A673 (cell line): ENCODE data around the gene TBRG4. TPM values are rescaled to one million over a fixed set of nuclear protein-coding genes. Genes with fewer than 3 reads are reported as not detected.

ENCODE experiments used
- BruUV-seq: library from RNA; stranded (reverse); fragments of 400-500 nt; replicated peaks from 2 replicates; lab custom pipeline; 2021; lab: Mats Ljungman, UMichigan
- CTCF ChIA-PET: fragments of 300-600 bp; sonication (Branson Sonifier 250); formaldehyde crosslinking; loops from one replicate; lab custom pipeline; 2022; ENCODE audit warnings: antibody characterized with exemption; lab: Charles Lee
- POLR2A ChIA-PET: fragments of 300-600 bp; sonication (Branson Sonifier 250); formaldehyde crosslinking; loops from one replicate; lab custom pipeline; 2022; ENCODE audit warnings: antibody characterized with exemption; ENCODE audit not compliant: low non-redundant PET; lab: Charles Lee
- DNase-seq: peaks from one replicate; pipeline ENCODE4 v3.0.0-alpha.2; 2015; ENCODE audit warnings: low spot score
- H3K27ac ChIP-seq: fragments of 200-600 bp; sonication (generic); 2 replicates; pipeline ENCODE4 v1.5.1; 2016; ENCODE audit warnings: mixed run types, low read depth, mild to moderate bottlenecking, mixed read lengths, antibody characterized with exemption, low read length; ENCODE audit not compliant: poor library complexity, severe bottlenecking
- H3K27me3 ChIP-seq: fragments of 200-600 bp; sonication (generic); replicated peaks from 2 replicates; pipeline ENCODE4 v1.6.1; 2017; ENCODE audit warnings: mixed run types, low read depth, mild to moderate bottlenecking, mixed read lengths, antibody characterized with exemption, low read length; ENCODE audit not compliant: insufficient read depth, poor library complexity
- H3K36me3 ChIP-seq: fragments of 200-600 bp; sonication (generic); 2 replicates; pipeline ENCODE4 v1.6.1; 2016; ENCODE audit warnings: mixed run types, mild to moderate bottlenecking, mixed read lengths, antibody characterized with exemption, low read length; ENCODE audit not compliant: insufficient read depth, poor library complexity, severe bottlenecking
- H3K4me1 ChIP-seq: fragments of 200-600 bp; sonication (generic); 2 replicates; pipeline ENCODE4 v1.6.1; 2017; ENCODE audit warnings: mixed run types, mild to moderate bottlenecking, mixed read lengths, antibody characterized with exemption, low read length; ENCODE audit not compliant: insufficient read depth, poor library complexity, severe bottlenecking
- H3K4me3 ChIP-seq: fragments of 200-600 bp; sonication (generic); 2 replicates; pipeline ENCODE4 v1.5.1; 2016; ENCODE audit warnings: low read depth, mixed run types, mild to moderate bottlenecking, mixed read lengths, low read length; ENCODE audit not compliant: poor library complexity, severe bottlenecking
- H3K9me3 ChIP-seq: fragments of 200-600 bp; sonication (generic); 2 replicates; pipeline ENCODE4 v1.6.1; 2016; ENCODE audit warnings: mixed run types, low read depth, mild to moderate bottlenecking, mixed read lengths, antibody characterized with exemption, low read length; ENCODE audit not compliant: poor library complexity, severe bottlenecking
- EZH2 ChIP-seq: fragments of 200-600 bp; sonication (generic); IDR thresholded peaks from 2 replicates; pipeline ENCODE4 v1.6.1; 2017; ENCODE audit warnings: borderline replicate concordance, low read depth, mild to moderate bottlenecking, mixed read lengths, antibody characterized with exemption, low read length; ENCODE audit not compliant: poor library complexity, severe bottlenecking
- intact Hi-C: fragments of 100-400 bp; cut with micrococcal nuclease; formaldehyde crosslinking; loops from one replicate; pipeline ENCODE4 v1.10.0; 2022; ENCODE audit not compliant: unreplicated experiment
- total RNA-seq: library from RNA; stranded (reverse); gene quantifications from 2 replicates; pipeline ENCODE4 v1.2.3, GENCODE V29; 2021
- TF ChIP-seq, protein P1 (sequence below): fragments of 300-800, 200-600 bp; sonication (generic); conservative IDR thresholded peaks from 2 replicates; pipeline ENCODE4 v1.5.1; 2017; ENCODE audit warnings: low read depth, mild to moderate bottlenecking, antibody characterized with exemption, low read length, moderate library complexity, mixed read lengths

TBRG4 gene
- total RNA-seq, 1 experiment from 2014 or later: 136 TPM

DNA sequence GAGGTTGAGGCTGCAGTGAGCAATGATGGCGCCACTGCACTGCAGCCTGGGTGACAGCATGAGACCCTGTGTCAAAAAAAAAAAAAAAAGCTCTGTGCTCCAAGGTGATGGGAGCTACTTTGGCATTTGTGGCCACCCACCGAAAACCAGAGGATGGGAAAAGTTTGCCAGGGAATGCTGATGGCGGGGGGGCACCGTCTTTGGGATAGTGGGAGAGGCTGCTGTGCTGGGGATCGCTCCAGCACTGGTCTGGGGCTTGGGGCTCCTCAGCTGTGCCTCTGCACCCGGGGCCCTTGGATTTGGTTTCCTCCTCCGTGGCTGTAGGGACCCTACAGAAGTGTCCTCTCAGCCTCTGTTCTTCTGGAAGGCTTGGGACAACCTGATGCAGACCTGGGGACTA lies 34.4 kb upstream of the TBRG4 start:
- intact Hi-C loops: no loop called here
- no peak for DNase-seq
- Histone ChIP-seq H3K4me3 (no peak overlapping the region), H3K27me3 (peaks cover 4% of the 10 kb centered on the region), H3K27ac (no peak overlapping the region), H3K4me1 (no peaks in the 10 kb centered on the region), H3K36me3 (no peaks in the 10 kb centered on the region), H3K9me3 (no peaks in the 10 kb centered on the region)
- BruUV-seq: no TSS peak
- ChIA-PET POLR2A (interaction anchor here (1.0 kb wide), 1 partner anchor 8 kb away, joined by 12 read pairs; no protein-coding TSS in a partner anchor), CTCF (no interaction called here)
- TF ChIP-seq, protein P1, sequence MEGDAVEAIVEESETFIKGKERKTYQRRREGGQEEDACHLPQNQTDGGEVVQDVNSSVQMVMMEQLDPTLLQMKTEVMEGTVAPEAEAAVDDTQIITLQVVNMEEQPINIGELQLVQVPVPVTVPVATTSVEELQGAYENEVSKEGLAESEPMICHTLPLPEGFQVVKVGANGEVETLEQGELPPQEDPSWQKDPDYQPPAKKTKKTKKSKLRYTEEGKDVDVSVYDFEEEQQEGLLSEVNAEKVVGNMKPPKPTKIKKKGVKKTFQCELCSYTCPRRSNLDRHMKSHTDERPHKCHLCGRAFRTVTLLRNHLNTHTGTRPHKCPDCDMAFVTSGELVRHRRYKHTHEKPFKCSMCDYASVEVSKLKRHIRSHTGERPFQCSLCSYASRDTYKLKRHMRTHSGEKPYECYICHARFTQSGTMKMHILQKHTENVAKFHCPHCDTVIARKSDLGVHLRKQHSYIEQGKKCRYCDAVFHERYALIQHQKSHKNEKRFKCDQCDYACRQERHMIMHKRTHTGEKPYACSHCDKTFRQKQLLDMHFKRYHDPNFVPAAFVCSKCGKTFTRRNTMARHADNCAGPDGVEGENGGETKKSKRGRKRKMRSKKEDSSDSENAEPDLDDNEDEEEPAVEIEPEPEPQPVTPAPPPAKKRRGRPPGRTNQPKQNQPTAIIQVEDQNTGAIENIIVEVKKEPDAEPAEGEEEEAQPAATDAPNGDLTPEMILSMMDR: no peak

GRCh38 chr7:45143616-45144015 lies 32.1 kb upstream of the TBRG4 start:
- no peak overlapping the region for H3K4me3 ChIP-seq
- H3K27ac ChIP-seq: no peak overlapping the region
- intact Hi-C loops: no loop called here
- no peaks in the 10 kb centered on the region for H3K9me3 ChIP-seq
- H3K27me3 ChIP-seq: peaks cover 4% of the 10 kb centered on the region
- no peaks in the 10 kb centered on the region for H3K4me1 ChIP-seq
- POLR2A ChIA-PET: no interaction called here
- DNase-seq: no peak
- TF ChIP-seq EZH2: no peak
- TF ChIP-seq, protein P1: no peak
- no peaks in the 10 kb centered on the region for H3K36me3 ChIP-seq
- CTCF ChIA-PET: no interaction called here
- BruUV-seq: no TSS peak

DNA sequence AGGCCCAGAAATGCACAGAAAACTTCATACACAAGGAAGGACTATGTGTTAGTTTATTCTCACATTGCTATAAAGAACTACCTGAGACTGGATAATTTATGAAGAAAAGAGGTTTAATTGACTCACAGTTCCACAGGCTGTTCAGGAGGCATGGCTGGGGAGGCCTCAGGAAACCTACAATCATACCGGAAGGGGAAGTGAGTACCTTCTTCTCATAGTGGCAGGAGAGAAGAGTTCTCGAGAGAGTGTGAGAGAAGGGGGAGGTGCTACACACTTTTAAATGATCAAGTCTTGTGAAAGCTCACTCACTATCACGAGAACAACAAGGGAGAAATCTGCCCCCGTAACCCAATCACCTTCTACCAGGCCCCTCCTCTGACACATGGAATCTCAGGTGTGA lies 29.3 kb upstream of the TBRG4 start:
- POLR2A ChIA-PET: no interaction called here
- no peak for DNase-seq
- Histone ChIP-seq H3K9me3 (no peaks in the 10 kb centered on the region), H3K27me3 (peaks cover 4% of the 10 kb centered on the region), H3K4me1 (no peaks in the 10 kb centered on the region), H3K36me3 (no peaks in the 10 kb centered on the region), H3K4me3 (no peak overlapping the region), H3K27ac (no peak overlapping the region)
- TF ChIP-seq EZH2: no peak
- TF ChIP-seq, protein P1: no peak
- no TSS peak for BruUV-seq
- CTCF ChIA-PET: no interaction called here
- intact Hi-C loops: no loop called here
